IMR-90 (cell line): Measurements from ENCODE around the gene PRTFDC1. TPM values are rescaled to one million over a fixed set of nuclear protein-coding genes. Genes with fewer than 3 reads are reported as not detected.
A peak's percentile ranks its signal among the peaks of the same experiment; 100 is the strongest.

Experiments
- ATAC-seq: fragments of 200-7000 bp; cut with Tn5 transposase; 2 replicates; pipeline ENCODE4 v1.9.1; 2020; ENCODE audit warnings: low read depth, mild to moderate bottlenecking, moderate library complexity
- BruUV-seq: library from RNA; stranded (reverse); fragments of 400-500 nt; replicated peaks from 2 replicates; lab custom pipeline; 2021; lab: Mats Ljungman, UMichigan
- CTCF ChIA-PET: fragments of 300-600 bp; formaldehyde crosslinking; extraction: SDS; loops from one replicate; lab custom pipeline; 2021; ENCODE audit warnings: antibody characterized with exemption; lab: Yijun Ruan, JAX
- POLR2A ChIA-PET: fragments of 300-600 bp; sonication (Branson Sonifier 250); formaldehyde crosslinking; loops from one replicate; lab custom pipeline; 2022; ENCODE audit warnings: antibody characterized with exemption; ENCODE audit not compliant: unreplicated experiment; lab: Charles Lee
- DNase-seq: peaks from one replicate; pipeline ENCODE4 v3.0.0; 2013
- H2AFZ ChIP-seq: replicated peaks from 2 replicates; pipeline ENCODE3; 2013; ENCODE audit warnings: low read length, mild to moderate bottlenecking; ENCODE audit not compliant: poor library complexity
- H2AK5ac ChIP-seq: 2 replicates; pipeline ENCODE4 v1.6.1; 2013; ENCODE audit warnings: low read depth, low read length, inconsistent platforms
- H2AK9ac ChIP-seq: replicated peaks from 2 replicates; pipeline ENCODE3; 2013; ENCODE audit warnings: mild to moderate bottlenecking, low read depth, low read length, moderate library complexity; ENCODE audit not compliant: poor library complexity
- H2BK120ac ChIP-seq: 2 replicates; pipeline ENCODE4 v1.6.1; 2013; ENCODE audit warnings: low read depth, low read length, inconsistent platforms
- H2BK15ac ChIP-seq: 3 replicates; pipeline ENCODE4 v1.6.1; 2013; ENCODE audit warnings: low read depth, low read length, inconsistent platforms
- H2BK20ac ChIP-seq: 2 replicates; pipeline ENCODE4 v1.6.1; 2013; ENCODE audit warnings: low read depth, mild to moderate bottlenecking, inconsistent platforms, low read length, moderate library complexity
- H2BK5ac ChIP-seq: 2 replicates; pipeline ENCODE4 v1.6.1; 2013; ENCODE audit warnings: mild to moderate bottlenecking, low read depth, low read length, inconsistent platforms; ENCODE audit not compliant: poor library complexity, severe bottlenecking
- H3K14ac ChIP-seq: replicated peaks from 2 replicates; pipeline ENCODE4 v1.6.1; 2013; ENCODE audit warnings: low read depth, low read length, inconsistent platforms
- H3K18ac ChIP-seq: 2 replicates; pipeline ENCODE4 v1.6.1; 2013; ENCODE audit warnings: low read depth, low read length, control low read depth
- H3K23ac ChIP-seq: 2 replicates; pipeline ENCODE4 v1.6.1; 2013; ENCODE audit warnings: low read depth, low read length, inconsistent platforms
- H3K27ac ChIP-seq: 2 replicates; pipeline ENCODE4 v1.5.1; 2013; ENCODE audit warnings: mild to moderate bottlenecking, control low read depth, low read length; ENCODE audit not compliant: insufficient read depth
- H3K27me3 ChIP-seq: 2 replicates; pipeline ENCODE4 v1.6.1; 2013; ENCODE audit warnings: low read length; ENCODE audit not compliant: control insufficient read depth, insufficient read depth
- H3K36me3 ChIP-seq: 2 replicates; pipeline ENCODE4 v1.6.1; 2013; ENCODE audit warnings: low read length, mixed read lengths; ENCODE audit not compliant: control insufficient read depth, insufficient read depth
- H3K4ac ChIP-seq: 2 replicates; pipeline ENCODE4 v1.6.1; 2013; ENCODE audit warnings: low read depth, low read length, inconsistent platforms
- H3K4me1 ChIP-seq: 2 replicates; pipeline ENCODE4 v1.6.1; 2013; ENCODE audit warnings: low read length, mixed read lengths; ENCODE audit not compliant: control insufficient read depth, insufficient read depth
- H3K4me2 ChIP-seq: 2 replicates; pipeline ENCODE4 v1.6.1; 2013; ENCODE audit warnings: low read depth, mild to moderate bottlenecking, control low read depth, low read length, moderate library complexity
- H3K4me3 ChIP-seq: 2 replicates; pipeline ENCODE4 v1.5.1; 2013; ENCODE audit warnings: low read depth, mild to moderate bottlenecking, control low read depth, low read length, moderate library complexity; ENCODE audit not compliant: insufficient read depth
- H3K56ac ChIP-seq: 2 replicates; pipeline ENCODE4 v1.6.1; 2013; ENCODE audit warnings: low read length, inconsistent platforms; ENCODE audit not compliant: insufficient read depth; ENCODE audit errors: extremely low read depth
- H3K79me1 ChIP-seq, 2 experiments: 2 replicates each; pipeline ENCODE4 v1.6.1; 2013; ENCODE audit warnings: low read length in 2 of 2, inconsistent platforms in 1 of 2, low read depth in 1 of 2
- H3K9ac ChIP-seq: 2 replicates; pipeline ENCODE4 v1.6.1; 2013; ENCODE audit warnings: low read depth, low read length, control low read depth
- H3K9me1 ChIP-seq: 2 replicates; pipeline ENCODE4 v1.6.1; 2013; ENCODE audit warnings: low read length, inconsistent platforms; ENCODE audit not compliant: insufficient read depth
- H3K9me3 ChIP-seq: 2 replicates; pipeline ENCODE4 v1.6.1; 2013; ENCODE audit warnings: low read length; ENCODE audit not compliant: control insufficient read depth, insufficient read depth
- H4K20me1 ChIP-seq: 2 replicates; pipeline ENCODE4 v1.6.1; 2013; ENCODE audit warnings: low read length, inconsistent platforms; ENCODE audit not compliant: insufficient read depth
- H4K5ac ChIP-seq: 2 replicates; pipeline ENCODE4 v1.6.1; 2013; ENCODE audit warnings: mild to moderate bottlenecking, low read depth, low read length, control low read depth
- H4K8ac ChIP-seq, 2 experiments: 2 replicates each; pipeline ENCODE4 v1.6.1; 2013; ENCODE audit warnings: low read depth in 2 of 2, low read length in 2 of 2, control low read depth in 1 of 2, inconsistent platforms in 1 of 2
- H4K91ac ChIP-seq: 2 replicates; pipeline ENCODE4 v1.6.1; 2013; ENCODE audit warnings: low read depth, low read length, inconsistent platforms; ENCODE audit not compliant: insufficient read depth
- BHLHE40 ChIP-seq: fragments of 150-350 bp; IDR thresholded peaks from 2 replicates; pipeline ENCODE4 v1.6.1; 2016; ENCODE audit warnings: mild to moderate bottlenecking, low read depth, low read length
- CEBPB ChIP-seq: IDR thresholded peaks from 2 replicates; pipeline ENCODE4 v1.6.1; 2012; ENCODE audit warnings: low read depth, low read length, improper control_type of control experiment
- FOS ChIP-seq: fragments of 150-350 bp; IDR thresholded peaks from 2 replicates; pipeline ENCODE4 v1.6.1; 2016; ENCODE audit warnings: low read depth, low read length
- NFE2L2 ChIP-seq: fragments of 150-350 bp; IDR thresholded peaks from 2 replicates; pipeline ENCODE4 v1.6.1; 2016; ENCODE audit warnings: low read depth, mild to moderate bottlenecking, low read length
- POLR2A ChIP-seq: IDR thresholded peaks from 2 replicates; pipeline ENCODE4 v1.6.1; 2012; ENCODE audit warnings: mild to moderate bottlenecking, low read depth, low read length
- RAD21 ChIP-seq: IDR thresholded peaks from 2 replicates; pipeline ENCODE4 v1.6.1; 2012; ENCODE audit warnings: low read length, improper control_type of control experiment
- RFX5 ChIP-seq: IDR thresholded peaks from 2 replicates; pipeline ENCODE4 v1.8.0; 2012; ENCODE audit warnings: low read depth, mild to moderate bottlenecking, low read length, moderate library complexity
- SMC3 ChIP-seq: fragments of 150-350 bp; IDR thresholded peaks from 2 replicates; pipeline ENCODE4 v1.6.1; 2016; ENCODE audit warnings: low read depth, mild to moderate bottlenecking, antibody characterized with exemption, low read length, moderate library complexity
- WGBS, 2 experiments: methylation state at CpG; one replicate each; pipeline versions ENCODE4 v1.1.5 to v1.1.7; 2013; ENCODE audit warnings: missing lambda C conversion rate in 2 of 2; ENCODE audit not compliant: insufficient read length in 1 of 2; ENCODE audit errors: extremely low coverage in 2 of 2; 5-methylcytosine and 5-hydroxymethylcytosine counted together
- dilution Hi-C: fragments of 300-500 bp; cut with HindIII; formaldehyde crosslinking; loops from one replicate; pipeline ENCODE4 v1.14.3; 2018; ENCODE audit warnings: low sequenced_read_pairs; ENCODE audit not compliant: unreplicated experiment
- in situ Hi-C: fragments of 300-500 bp; cut with MboI; formaldehyde crosslinking; loops from 3 replicates; pipeline ENCODE4 v1.14.3; 2019; ENCODE audit warnings: low sequenced_read_pairs, inconsistent platforms, mixed read lengths
- intact Hi-C: fragments of 100-400 bp; cut with micrococcal nuclease; formaldehyde crosslinking; loops from 2 replicates; pipeline ENCODE4 v1.10.0; 2022
- polyA plus RNA-seq, 3 experiments: library from polyadenylated mRNA; depleted of rRNA; stranded (reverse); fragments of >200 nt; gene quantifications; 2 replicates each; pipeline ENCODE4 v1.2.3, GENCODE V29; 2012; ENCODE audit warnings: low replicate concordance in 1 of 3
- total RNA-seq: library from RNA; depleted of rRNA; stranded (reverse); fragments of >200 nt; gene quantifications from 2 replicates; pipeline ENCODE4 v1.2.3, GENCODE V29; 2012
- TF ChIP-seq, protein P1 (sequence below): conservative IDR thresholded peaks from 2 replicates; pipeline ENCODE4 v1.5.1; 2012; ENCODE audit warnings: mild to moderate bottlenecking, low read depth, low read length, improper control_type of control experiment
- TF ChIP-seq, protein P2 (sequence below): fragments of 150-350 bp; IDR thresholded peaks from 2 replicates; pipeline ENCODE4 v1.6.1; 2017; ENCODE audit warnings: mild to moderate bottlenecking, antibody characterized with exemption, low read length, low read depth

The PRTFDC1 gene
- total and polyA plus RNA-seq, 2 of the 4 experiments (the other 2 are of a cell fraction), result 12.3 to 17.9 TPM

DNA sequence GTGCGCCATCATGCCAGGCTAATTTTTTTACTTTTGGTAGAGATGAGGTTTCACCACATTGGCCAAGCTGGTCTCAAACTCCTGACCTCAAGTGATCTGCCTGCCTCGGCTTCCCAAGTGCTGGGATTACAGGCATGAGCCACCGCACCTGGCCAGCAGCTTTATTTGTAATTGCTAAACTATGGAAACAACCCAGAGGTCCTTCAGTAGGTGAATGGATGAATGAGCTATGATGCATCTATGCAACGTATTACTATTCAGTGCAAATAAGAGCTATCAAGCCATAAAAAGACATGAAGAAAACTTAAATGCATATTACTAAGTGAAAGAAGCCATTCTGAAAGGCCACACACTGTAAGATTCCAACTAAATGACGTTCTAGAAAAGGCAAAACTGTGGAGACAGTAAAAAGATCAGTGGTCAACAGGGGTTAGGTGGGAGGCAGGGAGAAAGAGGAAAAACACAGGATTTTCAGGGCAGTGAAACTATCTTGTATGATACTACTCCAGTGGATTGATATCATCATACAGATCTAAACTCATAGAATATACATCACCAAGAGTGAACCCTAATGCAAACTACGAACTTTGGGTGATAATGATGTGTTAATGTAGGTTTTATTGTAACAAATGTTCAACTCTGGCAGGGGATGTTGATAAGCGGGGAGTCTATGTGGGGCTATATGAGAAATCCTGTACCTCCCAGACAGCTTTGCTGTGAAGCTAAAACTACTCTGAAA lies 66.7 kb downstream of the PRTFDC1 start:
- Histone ChIP-seq H4K5ac (no peak overlapping the region; the same call in 1 of the 2 replicates), H2AK5ac (no peak overlapping the region), H3K18ac (peak overlapping the region; percentile 53; the same call in 1 of the 2 replicates), H3K79me1 (0 out of 4 replicates have a peak, but pooled peaks cover 0 to 5% of the 10 kb centered on the region in 2 experiments), H2AK9ac (no peak overlapping the region), H3K4me1 (peaks cover 7% of the 10 kb centered on the region; the same call in 1 of the 2 replicates), H3K27ac (no peak overlapping the region), H3K9me3 (no peaks in the 10 kb centered on the region), H3K36me3 (no peaks in the 10 kb centered on the region), H3K23ac (no peak overlapping the region), H3K9me1 (peaks cover 16% of the 10 kb centered on the region), H4K91ac (no peak overlapping the region), H2BK15ac (peak overlapping the region; percentile 64; the same call in 1 of the 3 replicates), H3K27me3 (no peaks in the 10 kb centered on the region), H3K14ac (no peak overlapping the region), H2AFZ (no peak overlapping the region), H3K56ac (no peak overlapping the region), H4K20me1 (no peaks in the 10 kb centered on the region), H3K4ac (no peak overlapping the region), H4K8ac (peak overlapping the region in 1 of 2 experiments; percentile 35; a peak in 1 of 4 replicates), H3K4me2 (no peak overlapping the region; the same call in 1 of the 2 replicates), H2BK20ac (no peak overlapping the region), H2BK5ac (peak overlapping the region; percentile 62), H2BK120ac (peak overlapping the region; percentile 59; the same call in 1 of the 2 replicates), H3K9ac (no peak overlapping the region), H3K4me3 (no peak overlapping the region)
- TF ChIP-seq FOS, result no peak
- no peak for TF ChIP-seq RFX5
- TF ChIP-seq, protein P1, sequence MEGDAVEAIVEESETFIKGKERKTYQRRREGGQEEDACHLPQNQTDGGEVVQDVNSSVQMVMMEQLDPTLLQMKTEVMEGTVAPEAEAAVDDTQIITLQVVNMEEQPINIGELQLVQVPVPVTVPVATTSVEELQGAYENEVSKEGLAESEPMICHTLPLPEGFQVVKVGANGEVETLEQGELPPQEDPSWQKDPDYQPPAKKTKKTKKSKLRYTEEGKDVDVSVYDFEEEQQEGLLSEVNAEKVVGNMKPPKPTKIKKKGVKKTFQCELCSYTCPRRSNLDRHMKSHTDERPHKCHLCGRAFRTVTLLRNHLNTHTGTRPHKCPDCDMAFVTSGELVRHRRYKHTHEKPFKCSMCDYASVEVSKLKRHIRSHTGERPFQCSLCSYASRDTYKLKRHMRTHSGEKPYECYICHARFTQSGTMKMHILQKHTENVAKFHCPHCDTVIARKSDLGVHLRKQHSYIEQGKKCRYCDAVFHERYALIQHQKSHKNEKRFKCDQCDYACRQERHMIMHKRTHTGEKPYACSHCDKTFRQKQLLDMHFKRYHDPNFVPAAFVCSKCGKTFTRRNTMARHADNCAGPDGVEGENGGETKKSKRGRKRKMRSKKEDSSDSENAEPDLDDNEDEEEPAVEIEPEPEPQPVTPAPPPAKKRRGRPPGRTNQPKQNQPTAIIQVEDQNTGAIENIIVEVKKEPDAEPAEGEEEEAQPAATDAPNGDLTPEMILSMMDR, result no peak
- TF ChIP-seq RAD21, result no peak
- TF ChIP-seq NFE2L2, result no peak
- TF ChIP-seq SMC3, result no peak
- no peak for TF ChIP-seq POLR2A
- no peak for TF ChIP-seq BHLHE40
- no peak for TF ChIP-seq CEBPB
- TF ChIP-seq, protein P2, sequence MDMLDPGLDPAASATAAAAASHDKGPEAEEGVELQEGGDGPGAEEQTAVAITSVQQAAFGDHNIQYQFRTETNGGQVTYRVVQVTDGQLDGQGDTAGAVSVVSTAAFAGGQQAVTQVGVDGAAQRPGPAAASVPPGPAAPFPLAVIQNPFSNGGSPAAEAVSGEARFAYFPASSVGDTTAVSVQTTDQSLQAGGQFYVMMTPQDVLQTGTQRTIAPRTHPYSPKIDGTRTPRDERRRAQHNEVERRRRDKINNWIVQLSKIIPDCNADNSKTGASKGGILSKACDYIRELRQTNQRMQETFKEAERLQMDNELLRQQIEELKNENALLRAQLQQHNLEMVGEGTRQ, result no peak
- ChIA-PET CTCF (interaction anchor here (1.0 kb wide), 1 partner anchor 28 kb away, joined by 4 read pairs; no protein-coding TSS in a partner anchor), POLR2A (interaction anchor here (0.6 kb wide), 1 partner anchor 30 kb away, joined by 11 read pairs; no protein-coding TSS in a partner anchor)
- in situ Hi-C loops (no loop called here), intact Hi-C loops (no loop called here), dilution Hi-C loops (no loop called here)
- no CpG with 5 or more reads among the region's 7 CpGs for WGBS, 2 experiments
- ATAC-seq (peak; percentile 45), DNase-seq (peak; percentile 76)
- BruUV-seq, result no TSS peak
